ENCODE results near the gene ADAT2.

- TF ChIP-seq RAD21 (IDR thresholded peaks at IDR 0.05; ENCODE audit: low read length) = no peak
- no peak for TF ChIP-seq CTCF (conservative IDR thresholded peaks at IDR 0.05; ENCODE audit: low read depth, low read length)
- no peak for TF ChIP-seq MAZ (IDR thresholded peaks at IDR 0.05; ENCODE audit: borderline replicate concordance, low read depth, low read length)
- no peak for TF ChIP-seq FOS (IDR thresholded peaks at IDR 0.05; ENCODE audit: low read depth, low read length)
- TF ChIP-seq, protein P1, sequence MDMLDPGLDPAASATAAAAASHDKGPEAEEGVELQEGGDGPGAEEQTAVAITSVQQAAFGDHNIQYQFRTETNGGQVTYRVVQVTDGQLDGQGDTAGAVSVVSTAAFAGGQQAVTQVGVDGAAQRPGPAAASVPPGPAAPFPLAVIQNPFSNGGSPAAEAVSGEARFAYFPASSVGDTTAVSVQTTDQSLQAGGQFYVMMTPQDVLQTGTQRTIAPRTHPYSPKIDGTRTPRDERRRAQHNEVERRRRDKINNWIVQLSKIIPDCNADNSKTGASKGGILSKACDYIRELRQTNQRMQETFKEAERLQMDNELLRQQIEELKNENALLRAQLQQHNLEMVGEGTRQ (IDR thresholded peaks at IDR 0.05; ENCODE audit: low read depth, low read length) = no peak
- no peak for TF ChIP-seq POLR2A (IDR thresholded peaks at IDR 0.05; ENCODE audit: low read depth, low read length)
- no peak for TF ChIP-seq ELK1 (IDR thresholded peaks at IDR 0.05; ENCODE audit: borderline replicate concordance, low read depth, low read length)
- TF ChIP-seq RCOR1 (IDR thresholded peaks at IDR 0.05; ENCODE audit: insufficient replicate concordance, low read length) = no peak
- TF ChIP-seq BHLHE40 (IDR thresholded peaks at IDR 0.05; ENCODE audit: low read depth, low read length) = peak; percentile 68; the same call in 1 of the 2 replicates
- no peak for TF ChIP-seq RFX5 (IDR thresholded peaks at IDR 0.05; ENCODE audit: low read depth, low read length)
- TF ChIP-seq CHD1 (IDR thresholded peaks at IDR 0.05; ENCODE audit: low read depth, low read length) = no peak
- no peak for TF ChIP-seq SMC3 (IDR thresholded peaks at IDR 0.05; ENCODE audit: low read depth, low read length)
- TF ChIP-seq MXI1 (IDR thresholded peaks at IDR 0.05; ENCODE audit: borderline replicate concordance, low read depth, low read length) = no peak
- no peak for TF ChIP-seq CEBPB (IDR thresholded peaks at IDR 0.05; ENCODE audit: low read depth, low read length)
These were observed 612 bp downstream of the ADAT2 start for GRCh38 chr6:143449714-143450452.
